Muscle layer of colon (tissue), 2 donors: ENCODE data around the gene LSAMP.

ENCODE experiments used
- H3K27ac ChIP-seq: one replicate; pipeline ENCODE4 v1.7.0; 2013; ENCODE audit warnings: low read depth, mild to moderate bottlenecking, low read length, moderate library complexity
- H3K27me3 ChIP-seq, 2 donors: one replicate each; pipeline ENCODE4 v1.7.0; 2013; ENCODE audit warnings: low read length in 2 of 2, mild to moderate bottlenecking in 2 of 2; ENCODE audit not compliant: insufficient read depth in 2 of 2, control insufficient read depth in 1 of 2
- H3K36me3 ChIP-seq: one replicate; pipeline ENCODE4 v1.7.0; 2013; ENCODE audit warnings: mild to moderate bottlenecking, low read length; ENCODE audit not compliant: insufficient read depth
- H3K4me1 ChIP-seq: one replicate; pipeline ENCODE4 v1.7.0; 2013; ENCODE audit warnings: mild to moderate bottlenecking, low read length; ENCODE audit not compliant: insufficient read depth
- H3K4me3 ChIP-seq, 2 donors: one replicate each; pipeline ENCODE4 v1.7.0; 2013; ENCODE audit warnings: low read length in 2 of 2, low read depth in 1 of 2, mild to moderate bottlenecking in 1 of 2, moderate library complexity in 1 of 2
- H3K9ac ChIP-seq: one replicate; pipeline ENCODE4 v1.7.0; 2013; ENCODE audit warnings: low read length
- H3K9me3 ChIP-seq: one replicate; pipeline ENCODE4 v1.7.0; 2013; ENCODE audit warnings: mild to moderate bottlenecking, low read length
- donor health status: abdominal sarcoma.
- donor health status: Adenocarcinoma of cecum.

Gene LSAMP

GRCh38 chr3:116048991-116049390, 396.3 kb downstream of the LSAMP start:
- H3K4me1 ChIP-seq: peaks cover 20% of the 10 kb centered on the region
- no peak overlapping the region for H3K27ac ChIP-seq
- H3K27me3 ChIP-seq: no peaks in the 10 kb centered on the region
- H3K9me3 ChIP-seq: no peaks in the 10 kb centered on the region
- H3K4me3 ChIP-seq: no peak overlapping the region
- H3K36me3 ChIP-seq: no peaks in the 10 kb centered on the region
- H3K9ac ChIP-seq: no peak overlapping the region

GRCh38 chr3:116046350-116046749, 398.9 kb downstream of the LSAMP start:
- H3K4me3 ChIP-seq: no peak overlapping the region
- no peaks in the 10 kb centered on the region for H3K9me3 ChIP-seq
- no peaks in the 10 kb centered on the region for H3K36me3 ChIP-seq
- no peak overlapping the region for H3K9ac ChIP-seq
- no peak overlapping the region for H3K27ac ChIP-seq
- no peaks in the 10 kb centered on the region for H3K27me3 ChIP-seq
- peaks cover 20% of the 10 kb centered on the region for H3K4me1 ChIP-seq

- no peak overlapping the region for H3K9ac ChIP-seq
- no peak overlapping the region for H3K27ac ChIP-seq
- peaks cover 10% of the 10 kb centered on the region for H3K4me1 ChIP-seq
- no peaks in the 10 kb centered on the region for H3K9me3 ChIP-seq
- H3K4me3 ChIP-seq: no peak overlapping the region
- no peaks in the 10 kb centered on the region for H3K36me3 ChIP-seq
- H3K27me3 ChIP-seq: no peaks in the 10 kb centered on the region
Observed at GRCh38 chr3:116045314-116045713, 400.0 kb downstream of the LSAMP start.

GRCh38 chr3:116040152-116040551, 405.1 kb downstream of the LSAMP start:
- Histone ChIP-seq H3K27me3 (no peaks in the 10 kb centered on the region), H3K4me3 (no peak overlapping the region), H3K9ac (no peak overlapping the region), H3K36me3 (no peaks in the 10 kb centered on the region), H3K27ac (no peak overlapping the region), H3K4me1 (no peaks in the 10 kb centered on the region), H3K9me3 (no peaks in the 10 kb centered on the region)

- Histone ChIP-seq H3K27ac (no peak overlapping the region), H3K27me3 (no peaks in the 10 kb centered on the region), H3K36me3 (no peaks in the 10 kb centered on the region), H3K4me1 (no peaks in the 10 kb centered on the region), H3K4me3 (no peak overlapping the region), H3K9ac (no peak overlapping the region), H3K9me3 (no peaks in the 10 kb centered on the region)
Observed at GRCh38 chr3:116039651-116039985, 405.7 kb downstream of the LSAMP start.

GRCh38 chr3:116038968-116039650, 406.2 kb downstream of the LSAMP start:
- no peaks in the 10 kb centered on the region for H3K9me3 ChIP-seq
- H3K27me3 ChIP-seq: no peaks in the 10 kb centered on the region
- H3K27ac ChIP-seq: no peak overlapping the region
- no peaks in the 10 kb centered on the region for H3K4me1 ChIP-seq
- H3K36me3 ChIP-seq: no peaks in the 10 kb centered on the region
- no peak overlapping the region for H3K4me3 ChIP-seq
- H3K9ac ChIP-seq: no peak overlapping the region

- H3K27ac ChIP-seq: no peak overlapping the region
- no peaks in the 10 kb centered on the region for H3K9me3 ChIP-seq
- no peaks in the 10 kb centered on the region for H3K4me1 ChIP-seq
- no peaks in the 10 kb centered on the region for H3K36me3 ChIP-seq
- no peak overlapping the region for H3K4me3 ChIP-seq
- no peak overlapping the region for H3K9ac ChIP-seq
- H3K27me3 ChIP-seq: no peaks in the 10 kb centered on the region
Observed at GRCh38 chr3:116037954-116038911, 407.1 kb downstream of the LSAMP start.

- Histone ChIP-seq H3K27ac (no peak overlapping the region), H3K4me3 (no peak overlapping the region), H3K4me1 (no peaks in the 10 kb centered on the region), H3K9ac (no peak overlapping the region), H3K27me3 (no peaks in the 10 kb centered on the region), H3K9me3 (no peaks in the 10 kb centered on the region), H3K36me3 (no peaks in the 10 kb centered on the region)
Observed at GRCh38 chr3:116035429-116035828, 409.9 kb downstream of the LSAMP start.

GRCh38 chr3:116034794-116035193, 410.5 kb downstream of the LSAMP start:
- Histone ChIP-seq H3K9ac (no peak overlapping the region), H3K27ac (no peak overlapping the region), H3K4me1 (no peaks in the 10 kb centered on the region), H3K4me3 (no peak overlapping the region), H3K9me3 (no peaks in the 10 kb centered on the region), H3K36me3 (no peaks in the 10 kb centered on the region), H3K27me3 (no peaks in the 10 kb centered on the region)

- no peaks in the 10 kb centered on the region for H3K36me3 ChIP-seq
- H3K9me3 ChIP-seq: no peaks in the 10 kb centered on the region
- no peaks in the 10 kb centered on the region for H3K27me3 ChIP-seq
- H3K27ac ChIP-seq: no peak overlapping the region
- peaks cover 7% of the 10 kb centered on the region for H3K4me1 ChIP-seq
- no peak overlapping the region for H3K9ac ChIP-seq
- H3K4me3 ChIP-seq: no peak overlapping the region
Observed at GRCh38 chr3:116034086-116034485, 411.2 kb downstream of the LSAMP start.

GRCh38 chr3:116033516-116033915, 411.8 kb downstream of the LSAMP start:
- no peaks in the 10 kb centered on the region for H3K27me3 ChIP-seq
- H3K4me3 ChIP-seq: no peak overlapping the region
- H3K9me3 ChIP-seq: no peaks in the 10 kb centered on the region
- no peak overlapping the region for H3K27ac ChIP-seq
- H3K4me1 ChIP-seq: peaks cover 12% of the 10 kb centered on the region
- H3K36me3 ChIP-seq: no peaks in the 10 kb centered on the region
- no peak overlapping the region for H3K9ac ChIP-seq
